ENCODE measurements around the gene IDI2. TPM values are rescaled to one million over a fixed set of nuclear protein-coding genes. Genes with fewer than 3 reads are reported as not detected.

The IDI2 gene
- total RNA-seq, 1 donor from 2014 or later: not detected

DNA sequence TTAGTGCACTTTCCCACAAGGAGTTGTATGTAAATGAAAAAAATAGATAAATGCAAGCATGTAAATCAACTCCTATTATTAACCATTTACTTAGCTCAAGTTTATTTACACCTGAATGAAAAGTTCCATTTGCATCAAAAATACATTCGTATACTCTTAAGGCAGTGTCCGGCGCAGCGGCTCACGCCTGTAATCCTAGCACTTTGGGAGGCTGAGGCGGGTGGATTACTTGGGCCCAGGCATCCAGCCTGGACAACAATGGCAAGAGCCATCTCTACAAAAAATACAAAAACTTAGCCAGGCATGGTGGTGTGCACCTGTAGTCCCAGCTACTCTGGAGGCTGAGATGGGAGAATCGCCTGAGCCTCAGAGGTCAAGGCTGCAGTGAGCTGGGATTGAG is 4.2 kb upstream of the IDI2 start:
- no peak overlapping the region for H3K27ac Mint-ChIP-seq (ENCODE audit: unreplicated experiment)

DNA sequence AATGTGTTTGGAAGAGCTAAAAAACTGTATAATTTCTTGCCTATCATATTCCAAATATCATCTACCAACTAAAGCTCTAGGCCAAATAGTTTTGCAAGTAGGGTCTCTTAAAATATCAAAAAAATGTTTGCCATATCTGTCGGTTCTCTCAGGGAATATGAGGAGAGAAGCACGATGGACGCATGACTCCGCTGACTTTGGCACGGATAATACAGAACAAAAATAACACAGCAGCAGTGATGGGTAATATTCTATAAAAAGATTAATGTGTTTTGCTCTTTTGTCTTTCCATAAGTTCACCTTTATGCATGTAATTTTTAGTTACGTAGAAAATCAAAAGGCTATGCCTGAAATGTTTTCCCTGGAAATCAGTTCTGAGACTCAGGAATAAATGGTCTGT is 919 bp upstream of the IDI2 start:
- no peak for DNase-seq (ENCODE audit: low spot score)
- Mint-ChIP-seq H3K9me3 (ENCODE audit: low read depth) (no peaks in the 10 kb centered on the region), H3K27me3 (ENCODE audit: low read depth) (no peaks in the 10 kb centered on the region), H3K36me3 (ENCODE audit: low read depth) (peaks cover 3% of the 10 kb centered on the region), H3K4me1 (ENCODE audit: low read depth) (peaks cover 3% of the 10 kb centered on the region), H3K27ac (ENCODE audit: unreplicated experiment) (no peak overlapping the region), H3K4me3 (ENCODE audit: unreplicated experiment) (no peak overlapping the region)
- TF ChIP-seq, protein P1, sequence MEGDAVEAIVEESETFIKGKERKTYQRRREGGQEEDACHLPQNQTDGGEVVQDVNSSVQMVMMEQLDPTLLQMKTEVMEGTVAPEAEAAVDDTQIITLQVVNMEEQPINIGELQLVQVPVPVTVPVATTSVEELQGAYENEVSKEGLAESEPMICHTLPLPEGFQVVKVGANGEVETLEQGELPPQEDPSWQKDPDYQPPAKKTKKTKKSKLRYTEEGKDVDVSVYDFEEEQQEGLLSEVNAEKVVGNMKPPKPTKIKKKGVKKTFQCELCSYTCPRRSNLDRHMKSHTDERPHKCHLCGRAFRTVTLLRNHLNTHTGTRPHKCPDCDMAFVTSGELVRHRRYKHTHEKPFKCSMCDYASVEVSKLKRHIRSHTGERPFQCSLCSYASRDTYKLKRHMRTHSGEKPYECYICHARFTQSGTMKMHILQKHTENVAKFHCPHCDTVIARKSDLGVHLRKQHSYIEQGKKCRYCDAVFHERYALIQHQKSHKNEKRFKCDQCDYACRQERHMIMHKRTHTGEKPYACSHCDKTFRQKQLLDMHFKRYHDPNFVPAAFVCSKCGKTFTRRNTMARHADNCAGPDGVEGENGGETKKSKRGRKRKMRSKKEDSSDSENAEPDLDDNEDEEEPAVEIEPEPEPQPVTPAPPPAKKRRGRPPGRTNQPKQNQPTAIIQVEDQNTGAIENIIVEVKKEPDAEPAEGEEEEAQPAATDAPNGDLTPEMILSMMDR (IDR thresholded peaks at IDR 0.05): no peak

More for the DNA sequence above, 4.2 kb upstream of the IDI2 start:
- no peaks in the 10 kb centered on the region for H3K27me3 Mint-ChIP-seq (ENCODE audit: low read depth)
- H3K9me3 Mint-ChIP-seq (ENCODE audit: low read depth): no peaks in the 10 kb centered on the region
- H3K36me3 Mint-ChIP-seq (ENCODE audit: low read depth): no peaks in the 10 kb centered on the region
- H3K4me1 Mint-ChIP-seq (ENCODE audit: low read depth): peaks cover 8% of the 10 kb centered on the region
- TF ChIP-seq, protein P1 (IDR thresholded peaks at IDR 0.05): no peak
- H3K4me3 Mint-ChIP-seq (ENCODE audit: unreplicated experiment): no peak overlapping the region
- DNase-seq (ENCODE audit: low spot score): no peak

DNA sequence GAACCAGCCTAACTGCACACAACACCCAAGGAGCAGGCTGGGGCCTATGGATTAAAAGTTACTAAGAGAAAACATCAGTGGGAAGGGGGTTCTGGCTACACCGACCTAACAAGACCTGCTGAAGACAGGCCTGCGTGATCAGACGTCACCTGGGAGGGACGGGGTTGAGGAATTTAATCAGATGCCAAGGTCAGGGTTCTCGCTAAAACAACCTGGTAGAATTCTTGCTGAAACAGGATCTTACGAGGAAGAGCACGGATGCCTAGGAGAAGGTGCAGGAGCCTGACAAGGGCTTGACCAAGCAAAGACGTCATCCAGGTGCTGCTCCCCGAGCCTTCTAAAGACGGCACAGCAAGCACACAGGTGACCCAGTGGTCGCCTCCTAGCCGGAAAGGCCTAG is 1.6 kb downstream of the IDI2 start:
- peaks cover 3% of the 10 kb centered on the region for H3K4me1 Mint-ChIP-seq (ENCODE audit: low read depth)
- no peak overlapping the region for H3K4me3 Mint-ChIP-seq (ENCODE audit: unreplicated experiment)
- H3K27me3 Mint-ChIP-seq (ENCODE audit: low read depth): no peaks in the 10 kb centered on the region
- DNase-seq (ENCODE audit: low spot score): no peak
- TF ChIP-seq, protein P1 (IDR thresholded peaks at IDR 0.05): no peak
- H3K9me3 Mint-ChIP-seq (ENCODE audit: low read depth): no peaks in the 10 kb centered on the region
- no peak overlapping the region for H3K27ac Mint-ChIP-seq (ENCODE audit: unreplicated experiment)
- peaks cover 16% of the 10 kb centered on the region for H3K36me3 Mint-ChIP-seq (ENCODE audit: low read depth)

DNA sequence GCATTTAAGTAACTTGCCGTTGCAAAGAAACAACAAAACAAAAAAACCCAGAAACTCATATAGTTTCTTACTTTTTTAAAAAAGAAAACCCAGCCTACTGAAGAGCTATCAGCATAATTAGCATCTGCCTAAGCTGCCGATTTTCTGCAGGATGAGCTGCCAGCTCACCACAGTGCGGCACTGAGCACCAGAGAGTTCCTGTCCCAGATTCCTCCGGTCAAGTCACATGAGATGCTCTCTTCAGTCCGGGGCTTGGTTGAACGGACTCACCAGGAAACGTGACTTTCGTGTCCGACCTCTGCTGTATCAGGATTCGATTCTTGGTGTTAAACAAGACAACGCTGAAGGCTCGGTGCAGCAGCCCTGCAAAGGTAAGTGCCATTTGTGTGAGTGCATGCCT is 3.2 kb downstream of the IDI2 start:
- H3K27ac Mint-ChIP-seq (ENCODE audit: unreplicated experiment): no peak overlapping the region
- H3K4me1 Mint-ChIP-seq (ENCODE audit: low read depth): peaks cover 3% of the 10 kb centered on the region
- no peak overlapping the region for H3K4me3 Mint-ChIP-seq (ENCODE audit: unreplicated experiment)
- no peak for DNase-seq (ENCODE audit: low spot score)
- H3K27me3 Mint-ChIP-seq (ENCODE audit: low read depth): no peaks in the 10 kb centered on the region
- H3K9me3 Mint-ChIP-seq (ENCODE audit: low read depth): no peaks in the 10 kb centered on the region
- TF ChIP-seq, protein P1 (IDR thresholded peaks at IDR 0.05): no peak
- H3K36me3 Mint-ChIP-seq (ENCODE audit: low read depth): peaks cover 25% of the 10 kb centered on the region

DNA sequence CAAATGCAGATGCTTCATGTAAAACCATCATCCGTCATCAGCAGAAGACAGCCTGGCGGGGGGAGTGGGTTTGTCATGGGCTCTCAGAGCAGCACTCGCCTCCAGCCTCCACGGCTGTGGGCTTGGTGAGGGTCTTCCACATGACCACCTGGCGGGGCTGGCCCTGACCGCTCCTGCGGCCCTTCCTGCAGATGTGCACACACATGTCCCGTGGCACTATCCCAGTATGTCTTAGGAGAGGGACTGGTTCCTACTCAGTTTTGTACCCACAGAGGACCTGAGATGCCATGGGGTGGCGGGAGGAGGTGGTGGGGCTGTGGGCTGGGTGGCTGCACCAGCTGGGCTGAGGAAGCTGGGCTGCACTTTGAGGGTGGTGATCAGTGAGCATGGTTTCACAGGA is 4.7 kb downstream of the IDI2 start:
- Mint-ChIP-seq H3K36me3 (ENCODE audit: low read depth) (peaks cover 35% of the 10 kb centered on the region), H3K4me3 (ENCODE audit: unreplicated experiment) (no peak overlapping the region)

More for the DNA sequence above, 4.7 kb downstream of the IDI2 start:
- H3K9me3 Mint-ChIP-seq (ENCODE audit: low read depth): no peaks in the 10 kb centered on the region
- no peaks in the 10 kb centered on the region for H3K27me3 Mint-ChIP-seq (ENCODE audit: low read depth)
- DNase-seq (ENCODE audit: low spot score): no peak
- TF ChIP-seq, protein P1 (IDR thresholded peaks at IDR 0.05): no peak
- H3K27ac Mint-ChIP-seq (ENCODE audit: unreplicated experiment): no peak overlapping the region
- H3K4me1 Mint-ChIP-seq (ENCODE audit: low read depth): no peaks in the 10 kb centered on the region
